HG03342 (cell line): ENCODE results near the gene GRIFIN.

Experiments
- ATAC-seq: cut with Tn5 transposase; IDR thresholded peaks from one replicate; pipeline ENCODE4 v1.9.1; 2021; ENCODE audit warnings: mild to moderate bottlenecking, moderate library complexity; ENCODE audit not compliant: unreplicated experiment

Gene GRIFIN

GRCh38 chr7:2437136-2437535 lies 39.1 kb downstream of the GRIFIN start:
- no peak for ATAC-seq

GRCh38 chr7:2436341-2437104 lies 39.7 kb downstream of the GRIFIN start:
- no peak for ATAC-seq

DNA sequence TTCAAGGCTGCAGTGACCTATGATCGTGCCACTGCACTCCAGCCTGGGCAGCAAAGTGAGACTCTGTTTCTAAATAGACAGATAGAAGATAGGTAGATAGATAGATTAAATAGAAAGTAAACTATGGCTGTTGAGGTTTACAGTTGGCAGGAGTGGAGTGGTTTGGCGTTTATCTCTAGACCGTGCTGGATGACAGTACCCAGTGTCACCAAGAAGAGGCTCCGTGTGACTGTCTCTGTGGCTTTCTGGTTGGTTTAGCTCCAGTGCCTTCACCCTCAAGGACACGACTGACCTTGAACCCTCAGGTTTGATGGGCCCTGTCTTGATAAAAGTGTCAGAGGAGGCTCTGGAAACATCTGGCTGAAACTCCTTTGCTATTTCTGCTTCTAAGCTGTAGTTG lies 41.1 kb downstream of the GRIFIN start:
- no peak for ATAC-seq

DNA sequence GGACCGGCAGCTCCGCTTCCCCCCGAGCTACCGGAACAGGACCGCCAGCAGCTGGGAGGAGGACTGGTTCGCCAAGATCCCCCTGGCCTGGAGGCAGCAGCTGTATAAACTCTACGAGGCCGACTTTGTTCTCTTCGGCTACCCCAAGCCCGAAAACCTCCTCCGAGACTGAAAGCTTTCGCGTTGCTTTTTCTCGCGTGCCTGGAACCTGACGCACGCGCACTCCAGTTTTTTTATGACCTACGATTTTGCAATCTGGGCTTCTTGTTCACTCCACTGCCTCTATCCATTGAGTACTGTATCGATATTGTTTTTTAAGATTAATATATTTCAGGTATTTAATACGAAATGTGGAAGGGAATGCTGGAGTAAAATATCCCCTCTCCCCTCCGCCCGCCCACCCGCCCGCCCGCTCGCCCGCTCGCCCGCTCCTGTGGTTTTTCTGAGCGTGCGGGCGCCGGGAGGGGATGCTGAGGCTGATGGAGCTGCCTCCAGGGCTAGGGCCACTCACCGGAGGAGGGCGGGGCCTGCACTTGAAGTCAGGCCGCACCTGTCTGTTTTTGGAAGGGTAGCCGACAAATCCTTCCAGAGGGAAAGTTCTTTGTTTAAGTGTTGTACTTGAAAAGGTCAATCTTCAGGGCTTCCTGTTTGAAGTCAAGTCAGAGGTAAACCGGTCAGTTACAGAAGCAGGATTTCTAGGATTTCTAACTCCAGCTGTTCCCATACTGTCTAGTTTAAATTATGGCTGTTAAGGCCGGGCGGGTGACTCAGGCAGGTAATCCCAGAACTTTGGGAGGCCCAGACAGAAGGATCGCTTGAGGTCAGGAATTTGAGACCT lies 42.3 kb downstream of the GRIFIN start:
- ATAC-seq = no peak

- no peak for ATAC-seq
These were observed 43.1 kb downstream of the GRIFIN start for GRCh38 chr7:2432910-2433712.

DNA sequence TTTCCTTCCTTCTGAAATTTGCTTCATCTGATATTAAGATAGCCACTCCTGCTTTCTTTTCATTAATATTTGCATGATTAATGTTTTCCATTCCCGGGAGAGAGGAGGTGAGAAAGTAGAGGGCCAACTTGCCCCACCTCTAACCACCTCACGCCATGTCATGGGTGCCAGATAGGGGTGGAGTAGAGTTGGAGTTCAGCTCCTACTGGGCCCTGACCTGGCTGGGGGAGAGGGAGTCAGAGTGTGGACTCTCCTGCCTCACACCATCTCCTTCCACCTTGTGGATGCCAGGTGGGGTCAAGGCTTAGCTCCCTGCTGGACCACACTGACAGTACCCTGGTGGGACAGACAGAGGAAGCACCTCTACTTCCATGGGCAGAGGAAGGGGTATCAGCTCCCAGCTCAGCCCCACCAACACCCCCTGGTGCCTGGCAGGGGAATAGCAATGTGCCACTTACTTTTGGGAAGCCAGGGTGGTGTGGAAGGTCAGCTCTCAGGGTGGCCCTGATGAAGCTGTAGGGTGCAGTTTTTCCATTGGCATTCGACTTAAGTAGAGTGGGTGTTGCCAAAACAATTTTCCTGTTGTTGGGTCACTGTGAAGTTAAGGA lies 44.8 kb downstream of the GRIFIN start:
- ATAC-seq = no peak

- no peak for ATAC-seq
These were observed 50.4 kb downstream of the GRIFIN start for GRCh38 chr7:2425749-2426148.
